Neuronal stem cell (in vitro differentiated cells): ENCODE results near the gene MKX.

Experiments used
- DNase-seq: peaks from one replicate; pipeline ENCODE4 v3.0.0-alpha.2; 2013; ENCODE audit warnings: low spot score
- H2AFZ ChIP-seq: one replicate; pipeline ENCODE4 v1.6.1; 2013; ENCODE audit warnings: mild to moderate bottlenecking, low read length, inconsistent platforms
- H2AK5ac ChIP-seq: 2 replicates; pipeline ENCODE4 v1.6.1; 2013; ENCODE audit warnings: low read depth, mild to moderate bottlenecking, inconsistent platforms, low read length, moderate library complexity, mixed read lengths
- H2BK120ac ChIP-seq: 2 replicates; pipeline ENCODE4 v1.6.1; 2013; ENCODE audit warnings: low read depth, mild to moderate bottlenecking, inconsistent platforms, low read length, moderate library complexity, mixed read lengths
- H2BK12ac ChIP-seq: one replicate; pipeline ENCODE4 v1.6.1; 2013; ENCODE audit warnings: low read length, inconsistent platforms
- H2BK15ac ChIP-seq: 2 replicates; pipeline ENCODE4 v1.6.1; 2013; ENCODE audit warnings: mild to moderate bottlenecking, low read length, inconsistent platforms, mixed read lengths
- H2BK5ac ChIP-seq: one replicate; pipeline ENCODE4 v1.6.1; 2013; ENCODE audit warnings: inconsistent platforms, mild to moderate bottlenecking, low read length, moderate library complexity
- H3K14ac ChIP-seq: one replicate; pipeline ENCODE4 v1.6.1; 2013; ENCODE audit warnings: low read length, inconsistent platforms
- H3K18ac ChIP-seq: 2 replicates; pipeline ENCODE4 v1.6.1; 2013; ENCODE audit warnings: low read length, inconsistent platforms
- H3K23ac ChIP-seq: 2 replicates; pipeline ENCODE4 v1.6.1; 2013; ENCODE audit warnings: low read depth, mild to moderate bottlenecking, mixed read lengths, low read length, inconsistent platforms; ENCODE audit not compliant: poor library complexity
- H3K27ac ChIP-seq: replicated peaks from 3 replicates; pipeline ENCODE4 v1.5.1; 2013; ENCODE audit warnings: low read length, inconsistent platforms
- H3K27me3 ChIP-seq, 3 experiments: 2 replicates each; pipeline ENCODE4 v1.6.1; 2013; ENCODE audit warnings: low read length in 3 of 3, mild to moderate bottlenecking in 2 of 3, inconsistent platforms in 1 of 3, low read depth in 1 of 3, mixed read lengths in 1 of 3, moderate library complexity in 1 of 3; ENCODE audit not compliant: control insufficient read depth in 3 of 3, insufficient read depth in 3 of 3
- H3K36me3 ChIP-seq, 2 donors: replicated peaks in 1 of 2; 2 replicates each; pipeline ENCODE4 v1.6.1; 2013; ENCODE audit warnings: low read length in 2 of 2; ENCODE audit not compliant: control insufficient read depth in 2 of 2, insufficient read depth in 2 of 2
- H3K4ac ChIP-seq: 2 replicates; pipeline ENCODE4 v1.6.1; 2013; ENCODE audit warnings: inconsistent platforms, mild to moderate bottlenecking, low read length, moderate library complexity
- H3K4me1 ChIP-seq, 2 donors: 1 replicate in 1 of 2; 2 replicates in 1 of 2; pipeline ENCODE4 v1.6.1; 2013; ENCODE audit warnings: low read length in 2 of 2, low read depth in 1 of 2; ENCODE audit not compliant: control insufficient read depth in 2 of 2, insufficient read depth in 1 of 2
- H3K4me2 ChIP-seq: one replicate; pipeline ENCODE4 v1.6.1; 2013; ENCODE audit warnings: mild to moderate bottlenecking, low read length, inconsistent platforms; ENCODE audit not compliant: insufficient read depth, poor library complexity, severe bottlenecking
- H3K4me3 ChIP-seq, 2 donors: 2 replicates each; pipeline ENCODE4 v1.5.1; 2013; ENCODE audit warnings: low read length in 2 of 2, mild to moderate bottlenecking in 2 of 2, inconsistent platforms in 1 of 2, moderate library complexity in 1 of 2
- H3K79me1 ChIP-seq: one replicate; pipeline ENCODE4 v1.6.1; 2013; ENCODE audit warnings: low read depth, mild to moderate bottlenecking, inconsistent platforms, low read length, moderate library complexity
- H3K9ac ChIP-seq: one replicate; pipeline ENCODE4 v1.6.1; 2013; ENCODE audit warnings: mild to moderate bottlenecking, low read depth, low read length, inconsistent platforms; ENCODE audit not compliant: poor library complexity
- H3K9me3 ChIP-seq, 2 donors: replicated peaks in 1 of 2; 2 replicates each; pipeline versions ENCODE3 to v1.6.1; 2013; ENCODE audit warnings: low read length in 2 of 2, mild to moderate bottlenecking in 2 of 2, inconsistent platforms in 1 of 2, low read depth in 1 of 2, mixed read lengths in 1 of 2, moderate library complexity in 1 of 2; ENCODE audit not compliant: control insufficient read depth in 2 of 2, insufficient read depth in 1 of 2
- H4K8ac ChIP-seq: one replicate; pipeline ENCODE4 v1.6.1; 2013; ENCODE audit warnings: low read depth, mild to moderate bottlenecking, inconsistent platforms, low read length, moderate library complexity
- H4K91ac ChIP-seq: one replicate; pipeline ENCODE4 v1.6.1; 2013; ENCODE audit warnings: low read length, low read depth, mild to moderate bottlenecking, inconsistent platforms; ENCODE audit not compliant: poor library complexity
- WGBS, 2 donors: extraction: QIAGEN DNeasy Blood & Tissue Kit; methylation state at CpG; one replicate each; pipeline ENCODE4 v1.1.7; 2013; ENCODE audit warnings: missing lambda C conversion rate in 2 of 2, mixed read lengths in 1 of 2; ENCODE audit not compliant: insufficient read length in 2 of 2, insufficient replicate concordance in 1 of 2; ENCODE audit errors: extremely low coverage in 2 of 2; 5-methylcytosine and 5-hydroxymethylcytosine counted together

Gene MKX

DNA sequence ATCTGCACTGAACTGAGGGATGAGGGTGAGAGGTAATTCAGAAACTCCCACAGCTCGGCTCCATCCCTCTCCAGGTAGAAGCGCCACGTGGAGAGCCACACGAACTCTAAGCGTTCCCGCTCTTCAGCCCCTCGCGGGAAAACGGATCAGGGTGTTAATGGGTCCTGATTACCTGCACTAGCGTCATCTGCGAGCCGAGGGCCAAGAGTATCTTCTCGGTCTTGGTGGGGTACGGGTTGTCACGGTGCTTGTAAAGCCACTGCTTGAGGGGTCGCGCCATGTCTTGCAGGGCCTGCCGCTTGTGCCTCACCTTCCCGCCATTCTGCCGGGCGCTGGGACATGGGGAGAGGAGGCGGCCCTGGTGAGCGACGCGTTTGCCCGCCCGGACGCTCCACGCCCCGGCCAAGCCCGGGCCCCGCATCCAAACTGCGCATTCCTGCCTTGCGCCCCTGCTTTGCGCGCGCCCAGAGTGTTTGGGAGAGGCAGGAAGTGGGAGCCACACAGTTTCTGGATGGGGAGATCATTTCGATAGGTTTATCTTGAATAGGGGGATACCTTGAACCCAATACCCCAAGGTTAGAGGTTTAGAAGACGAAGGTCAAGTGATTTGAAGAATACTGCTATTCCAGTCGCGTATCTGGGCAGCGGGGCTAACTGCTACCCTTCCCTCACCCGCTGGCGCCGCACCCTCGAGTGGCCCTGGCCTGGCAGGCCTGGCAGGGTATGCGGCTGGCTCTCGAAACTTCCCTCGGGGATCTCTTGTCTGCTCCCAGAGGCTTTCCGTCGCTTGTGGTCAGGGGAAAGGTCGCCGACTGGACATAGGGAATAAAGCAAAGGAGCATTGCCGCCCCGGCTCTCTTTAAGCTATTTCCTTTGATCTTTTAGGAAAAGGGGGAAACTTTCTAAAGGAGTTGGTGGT lies 4.2 kb downstream of the MKX start:
- no peaks in the 10 kb centered on the region for H3K79me1 ChIP-seq
- peaks cover 41 to 77% (median 62%) of the 10 kb centered on the region in 3 experiments for H3K27me3 ChIP-seq
- H2AK5ac ChIP-seq = no peak overlapping the region
- no peak overlapping the region for H3K27ac ChIP-seq
- peak overlapping the region; percentile 96 for H2AFZ ChIP-seq
- WGBS, 2 donors = no CpG with 5 or more reads among the region's 55 CpGs
- H3K14ac ChIP-seq = peak overlapping the region; percentile 9
- peak overlapping the region; percentile 56 to 66 for H3K4me3 ChIP-seq
- DNase-seq = no peak
- H3K23ac ChIP-seq = peak overlapping the region; percentile 46
- no peak overlapping the region for H3K4ac ChIP-seq
- H2BK15ac ChIP-seq = no peak overlapping the region
- H2BK12ac ChIP-seq = no peak overlapping the region
- H4K8ac ChIP-seq = no peak overlapping the region
- H3K4me1 ChIP-seq = peaks cover 16 to 17% of the 10 kb centered on the region in 2 donors
- peak overlapping the region; percentile 94 for H3K4me2 ChIP-seq
- H2BK120ac ChIP-seq = no peak overlapping the region
- peak overlapping the region; percentile 42 for H3K18ac ChIP-seq
- no peak overlapping the region for H2BK5ac ChIP-seq
- H3K9me3 ChIP-seq = peaks cover 0 to 7% of the 10 kb centered on the region in 2 donors
- no peak overlapping the region for H4K91ac ChIP-seq
- no peaks in the 10 kb centered on the region for H3K36me3 ChIP-seq
- H3K9ac ChIP-seq = peak overlapping the region; percentile 38

DNA sequence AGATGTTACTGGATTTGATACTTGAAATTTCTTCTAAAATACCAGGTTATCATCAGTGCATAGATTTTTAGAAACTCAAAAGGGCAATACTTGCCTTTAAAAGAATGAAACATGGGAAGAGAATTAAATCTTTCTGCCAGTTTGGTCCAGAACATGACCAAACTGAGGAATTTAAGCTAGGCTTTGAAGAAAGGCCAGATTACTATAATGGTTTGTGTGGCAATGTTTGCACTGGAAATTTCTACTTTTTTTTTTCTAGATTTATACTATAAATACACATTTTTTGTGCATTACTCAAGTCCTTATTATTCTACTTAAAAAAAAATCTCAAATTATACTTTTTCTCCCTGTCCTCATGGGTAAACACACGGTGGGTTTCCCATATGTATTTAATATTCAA lies 9.2 kb downstream of the MKX start:
- WGBS, 2 donors = no CpG with 5 or more reads among the region's 1 CpG
- Histone ChIP-seq H3K4me3 (no peak overlapping the region), H2BK15ac (no peak overlapping the region), H2BK5ac (no peak overlapping the region), H3K4me1 (peaks cover under 1 to 3% of the 10 kb centered on the region in 2 donors), H2BK12ac (no peak overlapping the region), H2BK120ac (no peak overlapping the region), H3K9ac (no peak overlapping the region), H3K9me3 (peaks cover 0 to 7% of the 10 kb centered on the region in 2 donors), H3K36me3 (no peaks in the 10 kb centered on the region), H2AFZ (no peak overlapping the region), H3K14ac (no peak overlapping the region), H2AK5ac (no peak overlapping the region), H3K79me1 (no peaks in the 10 kb centered on the region), H3K4me2 (no peak overlapping the region), H3K27ac (no peak overlapping the region), H3K23ac (no peak overlapping the region), H3K27me3 (peaks cover 8 to 34% (median 13%) of the 10 kb centered on the region in 3 experiments), H3K4ac (no peak overlapping the region), H3K18ac (no peak overlapping the region), H4K91ac (no peak overlapping the region), H4K8ac (no peak overlapping the region)
- DNase-seq = no peak

DNA sequence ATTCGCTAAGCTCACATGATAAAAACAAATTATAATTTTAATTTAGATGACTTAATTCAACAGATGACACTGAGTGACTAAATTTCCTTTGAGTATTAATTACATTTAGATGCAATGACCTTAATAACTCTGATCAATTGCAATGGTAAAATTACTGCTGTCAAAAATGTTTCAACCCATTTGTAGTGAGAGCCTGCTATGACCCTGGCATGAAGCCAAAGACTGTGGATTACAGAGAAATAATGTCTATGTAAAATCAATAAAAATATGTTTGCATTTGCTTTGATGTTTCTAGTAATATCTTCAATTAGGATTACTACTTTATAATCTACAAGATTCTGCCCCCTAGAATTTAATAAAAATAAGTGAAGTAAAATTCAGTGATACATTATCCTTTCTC lies 15.6 kb downstream of the MKX start:
- Histone ChIP-seq H3K14ac (no peak overlapping the region), H2AFZ (no peak overlapping the region), H3K79me1 (no peaks in the 10 kb centered on the region), H3K18ac (no peak overlapping the region), H3K27me3 (peaks cover 0 to 2% (median 0%) of the 10 kb centered on the region in 3 experiments), H3K4me1 (peaks cover 0 to 18% of the 10 kb centered on the region in 2 donors), H3K23ac (no peak overlapping the region), H4K91ac (no peak overlapping the region), H3K9me3 (peaks cover 0 to 2% of the 10 kb centered on the region in 2 donors), H3K4me3 (no peak overlapping the region), H2BK120ac (no peak overlapping the region), H4K8ac (no peak overlapping the region), H3K36me3 (no peaks in the 10 kb centered on the region), H3K27ac (no peak overlapping the region), H2BK15ac (no peak overlapping the region), H2AK5ac (no peak overlapping the region), H2BK5ac (no peak overlapping the region), H2BK12ac (no peak overlapping the region), H3K4me2 (no peak overlapping the region), H3K9ac (no peak overlapping the region), H3K4ac (no peak overlapping the region)
- WGBS, 2 donors = no CpG with 5 or more reads among the region's 1 CpG
- DNase-seq = no peak

DNA sequence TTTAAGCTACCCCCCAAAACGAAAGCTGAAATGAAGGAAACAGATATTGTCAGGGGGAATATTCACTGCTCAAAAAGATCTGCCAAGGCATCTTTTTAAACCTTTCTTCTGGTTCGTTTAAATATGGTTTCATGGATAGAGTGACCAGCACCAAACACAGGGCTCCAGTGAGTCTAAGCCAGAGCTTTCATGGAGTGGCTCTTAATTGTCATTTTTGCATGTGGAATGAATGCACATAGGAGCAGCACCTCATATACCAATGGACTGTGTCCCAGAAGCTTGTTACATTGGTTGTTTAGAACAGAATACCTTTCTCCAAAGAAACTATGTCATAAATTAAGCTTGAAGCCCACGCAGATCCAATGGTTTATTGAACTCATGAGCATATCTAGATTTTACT lies 17.3 kb downstream of the MKX start:
- H3K9ac ChIP-seq = no peak overlapping the region
- peak overlapping the region; percentile 0 for H2AFZ ChIP-seq
- no peak for DNase-seq
- no peak overlapping the region for H3K14ac ChIP-seq
- H3K4me1 ChIP-seq = peaks cover 0 to 18% of the 10 kb centered on the region in 2 donors
- no peak overlapping the region for H3K4me2 ChIP-seq
- H3K27ac ChIP-seq = no peak overlapping the region
- no peak overlapping the region for H2BK12ac ChIP-seq
- WGBS, 2 donors = no CpG with 5 or more reads among the region's 3 CpGs
- H3K4ac ChIP-seq = no peak overlapping the region
- no peaks in the 10 kb centered on the region for H3K9me3 ChIP-seq
- H2AK5ac ChIP-seq = no peak overlapping the region
- H3K27me3 ChIP-seq = no peaks in the 10 kb centered on the region
- H3K36me3 ChIP-seq = no peaks in the 10 kb centered on the region
- no peak overlapping the region for H3K18ac ChIP-seq
- no peak overlapping the region for H2BK120ac ChIP-seq
- no peak overlapping the region for H2BK15ac ChIP-seq
- H3K79me1 ChIP-seq = no peaks in the 10 kb centered on the region
- no peak overlapping the region for H4K91ac ChIP-seq
- H3K23ac ChIP-seq = no peak overlapping the region
- H4K8ac ChIP-seq = no peak overlapping the region
- H2BK5ac ChIP-seq = no peak overlapping the region
- no peak overlapping the region for H3K4me3 ChIP-seq
